ENCODE measurements around the gene FHOD3. TPM values are rescaled to one million over a fixed set of nuclear protein-coding genes. Genes with fewer than 3 reads are reported as not detected.

Gene FHOD3
- total and polyA plus RNA-seq, 2 of the 13 experiments (the other 11 are each of a cell fraction or from before 2014, with no cell fraction given) = 0.07 TPM; not detected in 1

GRCh38 chr18:36813824-36814223 is 516.3 kb downstream of the FHOD3 start:
- ChIA-PET CTCF (ENCODE audit: low intra/inter-chr PET ratio, low total read pairs) (no interaction called here), POLR2A (no interaction called here)
- Histone ChIP-seq H3K4me2 (ENCODE audit: low read depth, low read length) (no peak overlapping the region), H3K4me3 (replicated peaks in 1 of 3; ENCODE audit: insufficient read depth in 1 of 3, low read depth in 2 of 3, low read length in 3 of 3) (no peak overlapping the region), H3K9ac (ENCODE audit: insufficient read depth, low read depth, low read length) (no peak overlapping the region), H3K27ac (ENCODE audit: extremely low read length, insufficient read depth, low read length) (no peak overlapping the region), H3K4me1 (ENCODE audit: insufficient read depth, low read length) (peaks cover 10% of the 10 kb centered on the region), H3K9me3 (ENCODE audit: low read length) (no peaks in the 10 kb centered on the region), H3K27me3 (ENCODE audit: control insufficient read depth in 1 of 2, insufficient read depth in 2 of 2, low read length in 2 of 2) (no peaks in the 10 kb centered on the region), H3K79me2 (ENCODE audit: insufficient read depth, low read length) (no peaks in the 10 kb centered on the region), H2AFZ (ENCODE audit: low read length) (no peak overlapping the region), H4K20me1 (ENCODE audit: insufficient read depth, low read length) (peaks cover 7% of the 10 kb centered on the region), H3K36me3 (replicated peaks in 1 of 2; ENCODE audit: control insufficient read depth in 1 of 2, insufficient read depth in 2 of 2, low read length in 2 of 2) (peaks cover 6 to 46% of the 10 kb centered on the region in 2 experiments; a peak in 4 of 5 replicates)
- FAIRE-seq (no peak), DNase-seq (ENCODE audit: low spot score) (no peak), ATAC-seq (no peak)
- no peak for TF ChIP-seq ZNF138 (CRISPR knock-in tag; IDR thresholded peaks at IDR 0.05; ENCODE audit: low read depth)
- no peak for TF ChIP-seq RBM39 (IDR thresholded peaks at IDR 0.05; ENCODE audit: low read depth, low read length, poor library complexity, severe bottlenecking)
- TF ChIP-seq ZNF891 (CRISPR knock-in tag; IDR thresholded peaks at IDR 0.05) = no peak
- TF ChIP-seq ZFAT (CRISPR knock-in tag; conservative IDR thresholded peaks at IDR 0.05) = no peak
- no peak for TF ChIP-seq STAG1 (CRISPR knock-in tag; IDR thresholded peaks at IDR 0.05)
- no peak for TF ChIP-seq SP140L (CRISPR knock-in tag; IDR thresholded peaks at IDR 0.05; ENCODE audit: borderline replicate concordance)
- no peak for TF ChIP-seq ZNF335 (CRISPR knock-in tag; IDR thresholded peaks at IDR 0.05)
- no peak for TF ChIP-seq EHMT2 (IDR thresholded peaks at IDR 0.05; ENCODE audit: borderline replicate concordance, low read depth, low read length)
- TF ChIP-seq, protein P1, sequence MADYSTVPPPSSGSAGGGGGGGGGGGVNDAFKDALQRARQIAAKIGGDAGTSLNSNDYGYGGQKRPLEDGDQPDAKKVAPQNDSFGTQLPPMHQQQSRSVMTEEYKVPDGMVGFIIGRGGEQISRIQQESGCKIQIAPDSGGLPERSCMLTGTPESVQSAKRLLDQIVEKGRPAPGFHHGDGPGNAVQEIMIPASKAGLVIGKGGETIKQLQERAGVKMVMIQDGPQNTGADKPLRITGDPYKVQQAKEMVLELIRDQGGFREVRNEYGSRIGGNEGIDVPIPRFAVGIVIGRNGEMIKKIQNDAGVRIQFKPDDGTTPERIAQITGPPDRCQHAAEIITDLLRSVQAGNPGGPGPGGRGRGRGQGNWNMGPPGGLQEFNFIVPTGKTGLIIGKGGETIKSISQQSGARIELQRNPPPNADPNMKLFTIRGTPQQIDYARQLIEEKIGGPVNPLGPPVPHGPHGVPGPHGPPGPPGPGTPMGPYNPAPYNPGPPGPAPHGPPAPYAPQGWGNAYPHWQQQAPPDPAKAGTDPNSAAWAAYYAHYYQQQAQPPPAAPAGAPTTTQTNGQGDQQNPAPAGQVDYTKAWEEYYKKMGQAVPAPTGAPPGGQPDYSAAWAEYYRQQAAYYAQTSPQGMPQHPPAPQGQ (CRISPR knock-in tag; IDR thresholded peaks at IDR 0.05; ENCODE audit: borderline replicate concordance) = no peak
- TF ChIP-seq, protein P2, sequence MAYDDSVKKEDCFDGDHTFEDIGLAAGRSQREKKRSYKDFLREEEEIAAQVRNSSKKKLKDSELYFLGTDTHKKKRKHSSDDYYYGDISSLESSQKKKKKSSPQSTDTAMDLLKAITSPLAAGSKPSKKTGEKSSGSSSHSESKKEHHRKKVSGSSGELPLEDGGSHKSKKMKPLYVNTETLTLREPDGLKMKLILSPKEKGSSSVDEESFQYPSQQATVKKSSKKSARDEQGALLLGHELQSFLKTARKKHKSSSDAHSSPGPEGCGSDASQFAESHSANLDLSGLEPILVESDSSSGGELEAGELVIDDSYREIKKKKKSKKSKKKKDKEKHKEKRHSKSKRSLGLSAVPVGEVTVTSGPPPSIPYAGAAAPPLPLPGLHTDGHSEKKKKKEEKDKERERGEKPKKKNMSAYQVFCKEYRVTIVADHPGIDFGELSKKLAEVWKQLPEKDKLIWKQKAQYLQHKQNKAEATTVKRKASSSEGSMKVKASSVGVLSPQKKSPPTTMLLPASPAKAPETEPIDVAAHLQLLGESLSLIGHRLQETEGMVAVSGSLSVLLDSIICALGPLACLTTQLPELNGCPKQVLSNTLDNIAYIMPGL (CRISPR knock-in tag; IDR thresholded peaks at IDR 0.05; ENCODE audit: borderline replicate concordance in 1 of 2, low read depth in 1 of 2) = no peak
- in situ Hi-C loops (cut with HindIII; ENCODE audit: extremely low pct_ligation_motif_present, low pct_unique_long_range_greater_than_20kb) = no loop called here
- no TSS peak for BruUV-seq (replicated peaks)
- intact Hi-C loops (cut with micrococcal nuclease; ENCODE audit: unreplicated experiment) = no loop called here
- WGBS (ENCODE audit: low lambda C conversion rate) = 95% methylated on average over 3 of the region's 3 CpGs

Data from HepG2 (cell line).